HL-60 (cell line): ENCODE data around the gene ALDH5A1.

Experiments used
- GABPA ChIP-seq: IDR thresholded peaks from 2 replicates; pipeline ENCODE4 v1.6.1; 2012; ENCODE audit warnings: low read depth
- TF ChIP-seq, protein P1 (sequence below): IDR thresholded peaks from one replicate; pipeline ENCODE4 v1.5.1; 2011; ENCODE audit warnings: low read length, control low read depth, inconsistent platforms; ENCODE audit not compliant: insufficient read depth

DNA sequence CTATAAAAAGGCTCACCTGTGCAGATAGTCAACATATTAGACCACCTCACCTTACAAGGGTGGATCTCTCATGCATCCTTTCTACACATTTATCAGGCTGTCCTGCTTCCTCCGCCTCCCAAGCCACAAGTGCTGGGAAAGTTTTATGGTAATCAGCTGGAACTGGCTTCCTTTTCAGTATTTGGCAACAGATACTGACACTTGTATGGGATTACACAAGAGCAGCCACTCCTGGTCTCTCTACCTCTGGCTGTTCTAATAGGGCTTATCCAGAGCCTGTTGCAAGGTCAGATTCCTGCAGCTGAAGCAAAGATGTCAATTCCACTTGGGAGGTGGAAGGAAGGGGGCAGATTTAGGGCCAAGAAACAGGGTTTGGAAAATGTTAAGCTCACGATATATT, 4.9 kb upstream of the ALDH5A1 start:
- TF ChIP-seq GABPA, result no peak
- TF ChIP-seq, protein P1, sequence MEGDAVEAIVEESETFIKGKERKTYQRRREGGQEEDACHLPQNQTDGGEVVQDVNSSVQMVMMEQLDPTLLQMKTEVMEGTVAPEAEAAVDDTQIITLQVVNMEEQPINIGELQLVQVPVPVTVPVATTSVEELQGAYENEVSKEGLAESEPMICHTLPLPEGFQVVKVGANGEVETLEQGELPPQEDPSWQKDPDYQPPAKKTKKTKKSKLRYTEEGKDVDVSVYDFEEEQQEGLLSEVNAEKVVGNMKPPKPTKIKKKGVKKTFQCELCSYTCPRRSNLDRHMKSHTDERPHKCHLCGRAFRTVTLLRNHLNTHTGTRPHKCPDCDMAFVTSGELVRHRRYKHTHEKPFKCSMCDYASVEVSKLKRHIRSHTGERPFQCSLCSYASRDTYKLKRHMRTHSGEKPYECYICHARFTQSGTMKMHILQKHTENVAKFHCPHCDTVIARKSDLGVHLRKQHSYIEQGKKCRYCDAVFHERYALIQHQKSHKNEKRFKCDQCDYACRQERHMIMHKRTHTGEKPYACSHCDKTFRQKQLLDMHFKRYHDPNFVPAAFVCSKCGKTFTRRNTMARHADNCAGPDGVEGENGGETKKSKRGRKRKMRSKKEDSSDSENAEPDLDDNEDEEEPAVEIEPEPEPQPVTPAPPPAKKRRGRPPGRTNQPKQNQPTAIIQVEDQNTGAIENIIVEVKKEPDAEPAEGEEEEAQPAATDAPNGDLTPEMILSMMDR, result no peak
